IPS-NIHi11 (cell line): ENCODE results near the gene SLC25A25.
"Not testable (repeated sequence)": the region's sequence is repeated elsewhere in the genome, so short reads cannot be mapped to it uniquely, and the experiment has no call there.

ENCODE experiments used
- DNase-seq: peaks from one replicate; pipeline ENCODE4 v3.0.0; 2012; ENCODE audit warnings: mixed read lengths, low spot score

The SLC25A25 gene

GRCh38 chr9:128067645-128068385, at the start of gene SLC25A25:
Gene SLC25A25 (plus strand): TSS chr9:128068232. CDS start chr9:128068320, 88 bp downstream.
- peak; percentile 96 for DNase-seq

- DNase-seq, result peak; percentile 53
These were observed 47.3 kb upstream of the SLC25A25 start for GRCh38 chr9:128020692-128021091.

DNA sequence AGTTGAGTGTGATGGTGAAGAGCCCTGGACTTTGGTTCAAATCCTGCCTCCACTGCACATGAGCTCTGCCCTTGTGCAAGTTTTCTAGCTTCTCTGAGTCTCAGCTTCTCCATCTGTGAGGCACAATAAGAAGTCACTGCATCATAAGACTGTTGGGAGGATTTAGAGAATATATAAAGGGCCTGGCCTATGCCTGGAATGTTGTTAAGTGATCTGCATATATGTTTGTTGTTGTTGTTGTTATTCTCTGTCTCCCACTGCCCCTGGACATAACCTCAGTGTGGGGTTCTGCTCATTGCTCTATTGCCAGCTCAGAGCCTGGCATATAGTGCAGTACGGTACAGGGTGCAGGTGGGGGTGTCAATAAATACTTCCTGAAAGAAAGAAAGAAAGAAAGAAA, 46.9 kb upstream of the SLC25A25 start:
- DNase-seq, result no peak

- DNase-seq, result no peak
These were observed 45.1 kb upstream of the SLC25A25 start for GRCh38 chr9:128022886-128023285.

DNA sequence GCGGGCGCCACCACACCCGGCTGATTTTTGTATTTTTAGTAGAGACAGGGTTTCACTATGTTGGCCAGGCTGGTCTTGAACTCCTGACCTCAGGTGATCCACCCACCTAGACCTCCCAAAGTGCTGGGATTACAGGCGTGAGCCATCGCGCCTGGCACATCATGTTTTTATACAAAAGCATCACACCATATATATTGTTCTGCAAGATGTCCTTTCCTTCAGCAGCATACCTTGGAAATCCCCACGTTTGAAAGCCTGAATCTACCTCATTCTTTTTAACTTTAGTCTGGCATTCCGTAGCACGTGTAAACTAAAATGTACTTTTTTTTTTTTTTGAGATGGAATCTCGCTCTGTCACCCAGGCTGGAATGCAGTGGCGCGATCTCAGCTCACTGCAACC, 44.4 kb upstream of the SLC25A25 start:
- not testable (repeated sequence) for DNase-seq

- DNase-seq, result no peak
These were observed 43.2 kb upstream of the SLC25A25 start for GRCh38 chr9:128024761-128025308.

DNA sequence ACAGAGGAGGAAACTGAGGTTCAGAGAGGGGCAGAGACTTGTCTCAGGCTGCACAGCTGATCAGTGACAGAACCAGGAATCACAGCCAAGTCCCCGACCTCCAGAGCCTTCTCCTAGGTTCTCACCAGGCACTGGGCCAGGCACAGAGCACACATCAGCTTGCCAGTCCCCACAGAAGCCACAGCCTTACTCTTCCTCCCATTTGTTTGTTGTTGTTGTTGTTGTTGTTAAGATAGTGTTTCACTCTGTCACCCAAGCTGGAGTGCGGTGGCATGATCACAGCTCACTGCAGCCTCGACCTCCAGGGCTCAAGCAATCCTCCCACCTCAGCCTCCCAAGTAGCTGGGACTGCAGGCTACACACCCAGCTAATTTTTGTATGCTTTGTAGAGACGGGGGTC, 42.3 kb upstream of the SLC25A25 start:
- DNase-seq, result no peak

DNA sequence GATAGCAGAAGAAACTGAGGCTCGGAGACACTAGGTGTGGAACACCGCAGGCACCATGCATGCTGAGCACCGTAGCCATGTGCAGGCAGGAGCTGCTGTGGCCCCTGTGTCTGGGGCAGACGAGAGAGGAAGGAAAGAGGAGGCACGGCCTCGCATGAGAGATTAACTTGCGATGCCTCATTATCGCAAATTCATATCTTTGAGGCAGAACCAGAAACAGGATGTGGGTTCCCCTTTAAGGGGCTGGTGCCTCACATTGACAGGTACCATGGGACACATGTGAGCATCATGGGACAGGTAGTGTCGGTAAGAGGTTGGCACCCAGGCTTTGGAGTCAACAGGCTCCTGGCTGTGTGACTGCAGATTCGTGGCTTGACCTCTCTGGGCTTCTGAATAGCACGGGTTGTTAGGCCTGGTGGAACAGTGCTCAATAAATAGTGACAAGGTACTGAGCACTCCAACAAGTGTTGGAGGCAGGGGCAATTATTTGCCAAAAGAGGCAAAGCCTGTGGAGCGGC, 41.7 kb upstream of the SLC25A25 start:
- no peak for DNase-seq

GRCh38 chr9:128026773-128027541, 41.1 kb upstream of the SLC25A25 start:
- DNase-seq, result no peak

GRCh38 chr9:128027705-128028104, 40.3 kb upstream of the SLC25A25 start:
- no peak for DNase-seq

GRCh38 chr9:128033609-128034008, 34.4 kb upstream of the SLC25A25 start:
- no peak for DNase-seq

- DNase-seq, result peak; percentile 93
These were observed 33.0 kb upstream of the SLC25A25 start for GRCh38 chr9:128034821-128035652.

GRCh38 chr9:128036522-128036921, 31.5 kb upstream of the SLC25A25 start:
- not testable (repeated sequence) for DNase-seq

- not testable (repeated sequence) for DNase-seq
These were observed 27.2 kb upstream of the SLC25A25 start for GRCh38 chr9:128040783-128041182.

GRCh38 chr9:128042043-128042442, 26.0 kb upstream of the SLC25A25 start:
- no peak for DNase-seq

DNA sequence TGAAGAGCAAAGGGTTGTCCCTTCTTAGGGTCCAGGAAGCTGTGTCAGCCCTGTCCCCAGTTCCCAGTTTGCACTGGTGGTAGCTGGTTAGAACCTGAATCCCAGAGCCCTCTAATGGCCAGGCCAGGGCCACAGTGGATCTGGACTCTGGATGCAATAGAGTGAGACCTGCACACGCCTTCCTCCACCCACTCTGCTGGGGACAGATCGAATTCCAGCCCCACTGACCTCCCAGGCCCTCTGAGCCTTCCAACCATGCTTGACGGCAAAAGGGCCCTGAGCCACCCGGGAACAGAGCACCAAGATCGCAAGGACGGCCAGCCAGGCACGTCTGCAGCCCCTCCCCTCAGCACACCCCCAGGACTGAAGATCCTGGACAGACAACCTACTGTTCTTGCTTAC, 24.6 kb upstream of the SLC25A25 start:
- peak; percentile 46 for DNase-seq

GRCh38 chr9:128045409-128045808, 22.6 kb upstream of the SLC25A25 start:
- DNase-seq, result not testable (repeated sequence)

GRCh38 chr9:128045831-128046230, 22.2 kb upstream of the SLC25A25 start:
- DNase-seq, result no peak

DNA sequence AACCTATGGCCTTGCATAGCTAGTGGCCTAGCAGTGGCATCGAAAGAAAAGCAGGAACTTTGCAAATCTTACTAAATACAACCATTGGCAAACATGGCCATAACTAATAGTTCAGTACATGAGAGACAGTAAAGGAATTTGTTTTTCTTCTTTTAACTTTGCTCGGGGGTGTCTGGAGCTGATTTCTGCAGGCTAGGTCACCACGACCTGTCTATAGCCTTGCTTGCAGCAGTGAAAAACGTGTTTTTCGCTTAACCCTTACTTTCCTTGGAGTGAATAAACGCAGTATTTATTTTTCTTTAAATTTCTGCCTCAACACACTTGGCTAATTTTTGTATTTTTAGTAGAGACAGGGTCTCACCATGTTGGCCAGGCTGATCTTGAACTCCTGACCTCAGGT, 20.8 kb upstream of the SLC25A25 start:
- no peak for DNase-seq

- DNase-seq, result peak; percentile 47
These were observed 19.4 kb upstream of the SLC25A25 start for GRCh38 chr9:128048663-128049062.

GRCh38 chr9:128049843-128050242, 18.2 kb upstream of the SLC25A25 start:
- no peak for DNase-seq
